IMR-90 (cell line): Measurements from ENCODE around the gene STRADA. TPM values are rescaled to one million over a fixed set of nuclear protein-coding genes. Genes with fewer than 3 reads are reported as not detected.

Experiments
- ATAC-seq: fragments of 200-7000 bp; cut with Tn5 transposase; 2 replicates; pipeline ENCODE4 v1.9.1; 2020; ENCODE audit warnings: low read depth, mild to moderate bottlenecking, moderate library complexity
- BruUV-seq: library from RNA; stranded (reverse); fragments of 400-500 nt; replicated peaks from 2 replicates; lab custom pipeline; 2021; lab: Mats Ljungman, UMichigan
- CTCF ChIA-PET: fragments of 300-600 bp; formaldehyde crosslinking; extraction: SDS; loops from one replicate; lab custom pipeline; 2021; ENCODE audit warnings: antibody characterized with exemption; lab: Yijun Ruan, JAX
- POLR2A ChIA-PET: fragments of 300-600 bp; sonication (Branson Sonifier 250); formaldehyde crosslinking; loops from one replicate; lab custom pipeline; 2022; ENCODE audit warnings: antibody characterized with exemption; ENCODE audit not compliant: unreplicated experiment; lab: Charles Lee
- DNase-seq: peaks from one replicate; pipeline ENCODE4 v3.0.0; 2013
- H2AFZ ChIP-seq: replicated peaks from 2 replicates; pipeline ENCODE3; 2013; ENCODE audit warnings: low read length, mild to moderate bottlenecking; ENCODE audit not compliant: poor library complexity
- H2AK5ac ChIP-seq: 2 replicates; pipeline ENCODE4 v1.6.1; 2013; ENCODE audit warnings: low read depth, low read length, inconsistent platforms
- H2AK9ac ChIP-seq: replicated peaks from 2 replicates; pipeline ENCODE3; 2013; ENCODE audit warnings: mild to moderate bottlenecking, low read depth, low read length, moderate library complexity; ENCODE audit not compliant: poor library complexity
- H2BK120ac ChIP-seq: 2 replicates; pipeline ENCODE4 v1.6.1; 2013; ENCODE audit warnings: low read depth, low read length, inconsistent platforms
- H2BK15ac ChIP-seq: 3 replicates; pipeline ENCODE4 v1.6.1; 2013; ENCODE audit warnings: low read depth, low read length, inconsistent platforms
- H2BK20ac ChIP-seq: 2 replicates; pipeline ENCODE4 v1.6.1; 2013; ENCODE audit warnings: low read depth, mild to moderate bottlenecking, inconsistent platforms, low read length, moderate library complexity
- H2BK5ac ChIP-seq: 2 replicates; pipeline ENCODE4 v1.6.1; 2013; ENCODE audit warnings: mild to moderate bottlenecking, low read depth, low read length, inconsistent platforms; ENCODE audit not compliant: poor library complexity, severe bottlenecking
- H3K14ac ChIP-seq: replicated peaks from 2 replicates; pipeline ENCODE4 v1.6.1; 2013; ENCODE audit warnings: low read depth, low read length, inconsistent platforms
- H3K18ac ChIP-seq: 2 replicates; pipeline ENCODE4 v1.6.1; 2013; ENCODE audit warnings: low read depth, low read length, control low read depth
- H3K23ac ChIP-seq: 2 replicates; pipeline ENCODE4 v1.6.1; 2013; ENCODE audit warnings: low read depth, low read length, inconsistent platforms
- H3K27ac ChIP-seq: 2 replicates; pipeline ENCODE4 v1.5.1; 2013; ENCODE audit warnings: mild to moderate bottlenecking, control low read depth, low read length; ENCODE audit not compliant: insufficient read depth
- H3K27me3 ChIP-seq: 2 replicates; pipeline ENCODE4 v1.6.1; 2013; ENCODE audit warnings: low read length; ENCODE audit not compliant: control insufficient read depth, insufficient read depth
- H3K36me3 ChIP-seq: 2 replicates; pipeline ENCODE4 v1.6.1; 2013; ENCODE audit warnings: low read length, mixed read lengths; ENCODE audit not compliant: control insufficient read depth, insufficient read depth
- H3K4ac ChIP-seq: 2 replicates; pipeline ENCODE4 v1.6.1; 2013; ENCODE audit warnings: low read depth, low read length, inconsistent platforms
- H3K4me1 ChIP-seq: 2 replicates; pipeline ENCODE4 v1.6.1; 2013; ENCODE audit warnings: low read length, mixed read lengths; ENCODE audit not compliant: control insufficient read depth, insufficient read depth
- H3K4me2 ChIP-seq: 2 replicates; pipeline ENCODE4 v1.6.1; 2013; ENCODE audit warnings: low read depth, mild to moderate bottlenecking, control low read depth, low read length, moderate library complexity
- H3K4me3 ChIP-seq: 2 replicates; pipeline ENCODE4 v1.5.1; 2013; ENCODE audit warnings: low read depth, mild to moderate bottlenecking, control low read depth, low read length, moderate library complexity; ENCODE audit not compliant: insufficient read depth
- H3K56ac ChIP-seq: 2 replicates; pipeline ENCODE4 v1.6.1; 2013; ENCODE audit warnings: low read length, inconsistent platforms; ENCODE audit not compliant: insufficient read depth; ENCODE audit errors: extremely low read depth
- H3K79me1 ChIP-seq, 2 experiments: 2 replicates each; pipeline ENCODE4 v1.6.1; 2013; ENCODE audit warnings: low read length in 2 of 2, inconsistent platforms in 1 of 2, low read depth in 1 of 2
- H3K9ac ChIP-seq: 2 replicates; pipeline ENCODE4 v1.6.1; 2013; ENCODE audit warnings: low read depth, low read length, control low read depth
- H3K9me1 ChIP-seq: 2 replicates; pipeline ENCODE4 v1.6.1; 2013; ENCODE audit warnings: low read length, inconsistent platforms; ENCODE audit not compliant: insufficient read depth
- H3K9me3 ChIP-seq: 2 replicates; pipeline ENCODE4 v1.6.1; 2013; ENCODE audit warnings: low read length; ENCODE audit not compliant: control insufficient read depth, insufficient read depth
- H4K20me1 ChIP-seq: 2 replicates; pipeline ENCODE4 v1.6.1; 2013; ENCODE audit warnings: low read length, inconsistent platforms; ENCODE audit not compliant: insufficient read depth
- H4K5ac ChIP-seq: 2 replicates; pipeline ENCODE4 v1.6.1; 2013; ENCODE audit warnings: mild to moderate bottlenecking, low read depth, low read length, control low read depth
- H4K8ac ChIP-seq, 2 experiments: 2 replicates each; pipeline ENCODE4 v1.6.1; 2013; ENCODE audit warnings: low read depth in 2 of 2, low read length in 2 of 2, control low read depth in 1 of 2, inconsistent platforms in 1 of 2
- H4K91ac ChIP-seq: 2 replicates; pipeline ENCODE4 v1.6.1; 2013; ENCODE audit warnings: low read depth, low read length, inconsistent platforms; ENCODE audit not compliant: insufficient read depth
- FOS ChIP-seq: fragments of 150-350 bp; IDR thresholded peaks from 2 replicates; pipeline ENCODE4 v1.6.1; 2016; ENCODE audit warnings: low read depth, low read length
- WGBS, 2 experiments: methylation state at CpG; one replicate each; pipeline versions ENCODE4 v1.1.5 to v1.1.7; 2013; ENCODE audit warnings: missing lambda C conversion rate in 2 of 2; ENCODE audit not compliant: insufficient read length in 1 of 2; ENCODE audit errors: extremely low coverage in 2 of 2; 5-methylcytosine and 5-hydroxymethylcytosine counted together
- dilution Hi-C: fragments of 300-500 bp; cut with HindIII; formaldehyde crosslinking; loops from one replicate; pipeline ENCODE4 v1.14.3; 2018; ENCODE audit warnings: low sequenced_read_pairs; ENCODE audit not compliant: unreplicated experiment
- in situ Hi-C: fragments of 300-500 bp; cut with MboI; formaldehyde crosslinking; loops from 3 replicates; pipeline ENCODE4 v1.14.3; 2019; ENCODE audit warnings: low sequenced_read_pairs, inconsistent platforms, mixed read lengths
- intact Hi-C: fragments of 100-400 bp; cut with micrococcal nuclease; formaldehyde crosslinking; loops from 2 replicates; pipeline ENCODE4 v1.10.0; 2022
- polyA plus RNA-seq, 3 experiments: library from polyadenylated mRNA; depleted of rRNA; stranded (reverse); fragments of >200 nt; gene quantifications; 2 replicates each; pipeline ENCODE4 v1.2.3, GENCODE V29; 2012; ENCODE audit warnings: low replicate concordance in 1 of 3
- total RNA-seq: library from RNA; depleted of rRNA; stranded (reverse); fragments of >200 nt; gene quantifications from 2 replicates; pipeline ENCODE4 v1.2.3, GENCODE V29; 2012

Gene STRADA
- total and polyA plus RNA-seq, 2 of the 4 experiments (the other 2 are of a cell fraction) = 19.9 to 30.9 TPM

DNA sequence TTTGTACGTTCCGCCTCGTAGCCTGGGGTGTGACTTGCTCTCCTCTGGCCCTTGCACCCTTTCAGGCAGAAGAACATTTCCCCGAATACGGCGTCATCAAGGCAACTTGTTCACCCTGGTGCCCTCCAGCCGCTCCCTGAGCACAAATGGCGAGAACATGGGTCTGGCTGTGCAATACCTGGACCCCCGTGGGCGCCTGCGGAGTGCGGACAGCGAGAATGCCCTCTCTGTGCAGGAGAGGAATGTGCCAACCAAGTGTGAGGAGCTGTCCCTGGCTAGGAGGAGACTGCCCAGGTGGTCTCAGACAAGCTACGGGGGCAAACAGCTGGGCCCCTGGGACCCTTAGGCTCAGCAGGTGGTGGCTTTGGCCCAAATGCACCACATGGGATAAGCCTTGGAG is 52.1 kb downstream of the STRADA start:
- no peaks in the 10 kb centered on the region for H3K27me3 ChIP-seq
- no peak overlapping the region for H2BK20ac ChIP-seq
- POLR2A ChIA-PET = no interaction called here
- no peak overlapping the region for H4K8ac ChIP-seq
- DNase-seq (no peak), ATAC-seq (no peak)
- BruUV-seq = no TSS peak
- H3K9me3 ChIP-seq = no peaks in the 10 kb centered on the region
- no peak overlapping the region for H3K23ac ChIP-seq
- no peak overlapping the region for H3K27ac ChIP-seq
- 97% methylated on average over 11 of the region's 14 CpGs; no CpG with 5 or more reads in 1 of the 2 experiments for WGBS, 2 experiments
- intact Hi-C loops (loop anchor here (10.0 kb wide), 1 partner anchor 45 kb away; no protein-coding TSS in a partner anchor), in situ Hi-C loops (no loop called here), dilution Hi-C loops (no loop called here)
- no peak overlapping the region for H4K5ac ChIP-seq
- no peak overlapping the region for H2BK120ac ChIP-seq
- H3K4ac ChIP-seq = no peak overlapping the region
- no peak overlapping the region for H2BK5ac ChIP-seq
- H2AK5ac ChIP-seq = no peak overlapping the region
- H4K20me1 ChIP-seq = no peaks in the 10 kb centered on the region; the same call in 1 of the 2 replicates
- no peak overlapping the region for H3K9ac ChIP-seq
- H3K56ac ChIP-seq = no peak overlapping the region
- H3K4me1 ChIP-seq = no peaks in the 10 kb centered on the region
- H2AFZ ChIP-seq = no peak overlapping the region
- no peak overlapping the region for H3K18ac ChIP-seq
- peaks cover 54% of the 10 kb centered on the region for H3K36me3 ChIP-seq
- no peak overlapping the region for H2BK15ac ChIP-seq
- H4K91ac ChIP-seq = no peak overlapping the region
- TF ChIP-seq FOS = no peak
- H3K4me2 ChIP-seq = no peak overlapping the region
- H3K9me1 ChIP-seq = peaks cover 6% of the 10 kb centered on the region; the same call in 1 of the 2 replicates
- H2AK9ac ChIP-seq = no peak overlapping the region
- H3K14ac ChIP-seq = no peak overlapping the region
- no peaks in the 10 kb centered on the region; a peak in 1 of 4 replicates for H3K79me1 ChIP-seq
- H3K4me3 ChIP-seq = no peak overlapping the region
- CTCF ChIA-PET = no interaction called here
